ENCODE results near the gene LSR. TPM values are rescaled to one million over a fixed set of nuclear protein-coding genes. Genes with fewer than 3 reads are reported as not detected.

The LSR gene, protein sequence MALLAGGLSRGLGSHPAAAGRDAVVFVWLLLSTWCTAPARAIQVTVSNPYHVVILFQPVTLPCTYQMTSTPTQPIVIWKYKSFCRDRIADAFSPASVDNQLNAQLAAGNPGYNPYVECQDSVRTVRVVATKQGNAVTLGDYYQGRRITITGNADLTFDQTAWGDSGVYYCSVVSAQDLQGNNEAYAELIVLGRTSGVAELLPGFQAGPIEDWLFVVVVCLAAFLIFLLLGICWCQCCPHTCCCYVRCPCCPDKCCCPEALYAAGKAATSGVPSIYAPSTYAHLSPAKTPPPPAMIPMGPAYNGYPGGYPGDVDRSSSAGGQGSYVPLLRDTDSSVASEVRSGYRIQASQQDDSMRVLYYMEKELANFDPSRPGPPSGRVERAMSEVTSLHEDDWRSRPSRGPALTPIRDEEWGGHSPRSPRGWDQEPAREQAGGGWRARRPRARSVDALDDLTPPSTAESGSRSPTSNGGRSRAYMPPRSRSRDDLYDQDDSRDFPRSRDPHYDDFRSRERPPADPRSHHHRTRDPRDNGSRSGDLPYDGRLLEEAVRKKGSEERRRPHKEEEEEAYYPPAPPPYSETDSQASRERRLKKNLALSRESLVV
- 0.82 TPM for total RNA-seq

DNA sequence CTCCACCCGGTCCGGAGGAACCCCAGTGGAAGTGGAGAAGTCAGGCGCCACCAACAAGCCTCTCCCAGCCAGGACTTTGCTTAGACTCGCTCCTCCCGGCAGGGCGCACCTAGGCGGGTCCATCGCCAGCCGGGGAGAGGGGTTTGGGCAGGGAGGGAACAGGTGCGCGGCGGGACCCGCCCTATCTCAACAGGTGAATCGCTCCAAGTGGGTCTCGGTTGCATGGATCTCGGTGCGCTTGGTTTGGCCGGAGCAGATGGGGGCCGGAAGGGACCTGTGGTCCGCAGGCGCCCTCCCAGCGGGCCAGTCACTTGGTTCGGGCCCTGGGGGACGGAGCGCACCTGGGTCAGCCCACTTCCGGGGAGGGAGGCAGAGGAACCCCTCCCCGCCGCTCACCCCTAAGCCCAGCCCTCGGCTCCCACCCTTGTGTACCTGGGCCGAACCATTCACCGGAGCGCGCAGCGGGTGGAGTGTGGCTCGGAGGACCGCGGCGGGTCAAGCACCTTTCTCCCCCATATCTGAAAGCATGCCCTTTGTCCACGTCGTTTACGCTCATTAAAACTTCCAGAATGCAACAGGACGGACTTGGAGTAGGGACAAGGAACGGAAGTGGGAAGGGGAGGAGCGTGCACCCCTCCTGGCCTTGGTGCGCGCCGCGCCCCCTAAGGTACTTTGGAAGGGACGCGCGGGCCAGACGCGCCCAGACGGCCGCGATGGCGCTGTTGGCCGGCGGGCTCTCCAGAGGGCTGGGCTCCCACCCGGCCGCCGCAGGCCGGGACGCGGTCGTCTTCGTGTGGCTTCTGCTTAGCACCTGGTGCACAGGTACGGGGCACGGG, at the start of gene LSR:
LSR (plus strand) TSS at position 693 of the 836 bp plus-strand sequence; CDS start at position 714, 21 bp downstream.
- DNase-seq (ENCODE audit: low spot score in 2 of 2) (no peak), FAIRE-seq (no peak)

DNA sequence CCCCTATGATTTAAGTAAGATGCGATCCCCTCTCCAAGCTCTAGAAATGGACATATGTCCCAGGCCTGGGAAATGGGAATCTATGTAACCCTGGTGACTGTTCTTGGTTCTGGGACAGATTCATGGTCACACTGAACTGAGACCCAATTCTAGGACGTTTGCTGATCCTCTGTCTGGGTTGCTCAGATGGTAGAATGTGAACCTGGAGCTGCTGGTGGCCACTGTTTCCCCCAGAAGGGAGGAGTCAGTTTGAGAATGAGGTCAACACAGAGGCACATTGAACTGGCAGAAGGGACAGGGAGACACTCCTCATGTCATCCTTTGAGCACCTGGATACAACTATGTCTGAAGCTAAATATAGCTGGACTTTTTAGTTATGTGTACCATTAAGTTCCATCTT, 49.3 kb upstream of the LSR start:
- FAIRE-seq, result no peak
- DNase-seq (ENCODE audit: low spot score in 2 of 2), result no peak

DNA sequence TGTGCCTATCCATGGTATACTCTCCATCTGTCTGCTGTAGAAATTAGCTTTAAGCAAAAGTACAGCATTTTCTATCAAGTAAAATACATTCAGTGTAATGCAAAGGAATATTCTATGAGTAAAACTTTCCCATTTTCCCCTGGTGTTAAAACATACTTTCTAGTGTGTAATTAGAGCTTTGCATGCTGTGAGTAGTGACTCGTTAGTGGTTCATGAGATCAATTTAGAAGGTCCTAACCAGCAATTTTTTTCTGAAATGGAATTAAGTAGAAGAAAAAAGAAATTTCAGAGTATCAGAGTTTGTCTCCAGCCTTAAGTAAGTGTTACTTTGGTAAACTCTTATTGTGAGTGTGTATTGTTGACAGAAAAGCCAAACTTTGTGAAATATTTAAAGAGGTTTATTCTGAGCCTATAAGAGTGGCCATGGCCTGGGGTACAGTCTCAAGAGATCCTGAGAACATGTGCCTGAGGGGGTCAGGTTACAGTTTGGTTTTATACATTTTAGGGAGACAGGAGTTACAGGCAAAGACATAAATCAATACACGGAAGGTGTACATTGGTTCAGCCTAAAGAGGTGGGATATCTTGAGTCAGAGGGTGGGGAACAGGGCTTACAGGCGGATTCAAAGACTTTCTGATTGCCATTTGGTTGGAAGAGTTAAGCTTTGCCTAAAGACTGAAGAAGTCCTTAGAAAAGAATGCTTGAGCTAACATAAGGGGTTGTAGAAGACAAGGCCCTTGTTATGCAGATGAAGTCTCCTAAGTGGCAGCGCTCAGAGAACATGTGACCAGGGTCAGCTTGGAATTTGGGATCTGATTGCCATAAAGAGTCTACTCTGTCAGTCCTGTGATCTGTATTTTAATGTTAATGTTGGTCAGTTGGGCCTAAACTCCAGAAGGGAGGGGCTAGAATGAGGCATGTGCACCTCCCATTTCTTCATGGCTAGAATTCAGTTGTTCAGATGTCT, 45.8 kb upstream of the LSR start:
- DNase-seq (ENCODE audit: low spot score in 2 of 2) (no peak), FAIRE-seq (no peak)

DNA sequence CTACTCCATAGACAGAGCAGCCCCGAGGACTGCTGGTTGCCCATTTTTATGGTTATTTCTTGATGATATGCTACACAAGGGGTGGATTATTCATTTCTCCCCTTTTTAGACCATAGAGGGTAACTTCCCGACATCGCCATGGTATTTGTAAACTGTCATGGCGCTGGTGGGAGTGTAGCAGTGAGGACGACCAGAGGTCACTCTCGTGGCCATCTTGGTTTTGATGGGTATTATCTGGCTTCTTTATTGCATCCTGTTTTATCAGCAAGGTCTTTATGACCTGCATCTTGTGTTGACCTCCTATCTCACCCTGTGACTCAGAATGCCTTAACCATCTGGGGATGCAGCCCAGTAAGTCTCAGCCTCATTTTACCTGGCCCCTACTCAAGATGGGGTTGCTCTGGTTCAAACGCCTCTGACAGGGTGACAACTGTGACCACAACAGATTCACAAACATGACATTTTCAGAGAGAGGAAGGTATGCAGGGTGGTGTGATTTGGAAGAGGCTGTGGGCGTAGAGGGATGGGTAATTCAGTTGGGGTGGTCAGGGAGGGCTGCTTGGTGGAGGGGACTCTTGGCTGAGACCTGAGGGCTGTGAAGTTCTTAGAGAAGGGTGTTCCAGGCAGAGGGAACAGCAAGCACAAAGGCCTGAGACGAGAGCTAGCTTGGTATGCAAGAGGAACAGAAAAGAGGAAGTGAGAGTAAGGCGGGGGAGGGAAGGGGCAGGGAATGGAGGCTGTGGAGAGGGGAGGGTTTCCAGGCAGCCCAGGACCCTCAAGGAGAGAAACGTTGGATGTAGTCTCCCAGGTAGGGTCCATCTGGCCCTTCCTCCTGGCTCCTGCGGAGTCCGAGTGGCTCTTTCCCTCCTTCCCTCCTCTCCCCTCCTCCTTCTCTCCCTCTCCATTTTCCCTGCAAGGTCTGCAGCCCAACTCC, 43.7 kb upstream of the LSR start:
- DNase-seq (ENCODE audit: low spot score in 2 of 2) (no peak), FAIRE-seq (no peak)

DNA sequence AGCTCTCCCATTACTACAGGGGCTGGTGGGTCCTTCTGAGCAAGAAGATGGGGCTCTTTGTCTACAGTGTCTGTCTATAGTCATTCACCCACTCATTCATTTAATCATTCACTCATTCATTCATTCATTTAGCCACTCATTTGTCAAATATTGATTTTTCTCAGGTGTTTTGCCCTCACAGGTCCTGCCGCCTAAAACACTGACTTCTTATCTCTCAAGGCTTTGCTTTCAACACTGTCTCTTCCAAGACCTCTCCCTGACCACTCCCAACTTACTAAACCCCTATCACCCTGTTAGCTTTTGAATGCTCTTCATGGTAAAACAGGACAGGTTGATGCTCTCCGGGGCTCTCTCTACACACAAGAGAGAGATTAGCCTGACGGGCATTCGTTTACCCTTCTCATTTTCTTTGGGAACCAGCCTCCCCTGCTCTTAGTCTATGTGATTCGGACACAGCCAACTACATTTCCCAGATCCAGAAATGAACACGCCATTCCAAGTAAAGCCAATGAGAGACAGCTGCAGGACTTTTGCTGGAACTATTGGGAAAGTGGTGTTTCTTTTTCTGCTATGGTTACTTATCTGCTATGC, 43.0 kb upstream of the LSR start:
- no peak for DNase-seq (ENCODE audit: low spot score in 2 of 2)
- FAIRE-seq, result no peak

DNA sequence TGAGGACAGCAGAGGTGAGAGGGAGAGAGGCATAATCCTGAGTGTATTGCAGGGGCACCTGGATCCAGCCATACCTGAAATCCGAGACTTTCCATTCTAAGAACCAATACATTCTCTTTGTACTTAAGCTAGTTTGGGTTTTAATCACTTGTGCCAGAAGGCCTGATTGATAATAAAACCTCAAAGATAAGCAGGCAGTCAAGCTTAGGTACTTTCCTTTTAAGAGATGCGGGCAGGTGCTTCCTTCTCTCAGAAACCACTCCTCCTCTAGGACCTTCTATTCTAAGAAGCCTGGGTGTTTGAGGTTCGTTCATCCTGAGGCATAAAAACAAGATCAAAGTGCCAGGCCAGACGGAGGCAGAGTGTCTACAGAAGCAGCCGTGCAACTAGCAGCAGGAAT, 42.4 kb upstream of the LSR start:
- no peak for FAIRE-seq
- no peak for DNase-seq (ENCODE audit: low spot score in 2 of 2)

DNA sequence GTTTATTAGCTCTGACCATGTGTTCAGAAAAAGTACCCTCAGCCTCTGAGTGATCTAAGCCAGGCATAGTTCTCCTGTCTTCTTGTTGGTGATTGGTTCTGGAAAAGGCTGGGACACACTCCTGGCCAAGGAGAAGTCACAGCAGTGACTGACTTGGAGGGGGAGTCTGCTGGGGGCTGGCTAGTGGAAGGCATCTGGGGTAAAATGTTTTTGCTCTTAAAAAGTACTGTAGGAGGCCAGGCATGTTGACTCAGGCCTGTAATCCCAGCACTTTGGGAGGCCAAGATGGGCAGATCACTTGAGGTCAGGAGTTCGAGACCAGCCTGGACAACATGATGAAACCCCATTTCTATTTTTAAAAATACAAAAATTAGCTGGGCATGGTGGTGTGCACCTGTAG, 41.9 kb upstream of the LSR start:
- DNase-seq (ENCODE audit: low spot score in 2 of 2) (no peak), FAIRE-seq (no peak)

DNA sequence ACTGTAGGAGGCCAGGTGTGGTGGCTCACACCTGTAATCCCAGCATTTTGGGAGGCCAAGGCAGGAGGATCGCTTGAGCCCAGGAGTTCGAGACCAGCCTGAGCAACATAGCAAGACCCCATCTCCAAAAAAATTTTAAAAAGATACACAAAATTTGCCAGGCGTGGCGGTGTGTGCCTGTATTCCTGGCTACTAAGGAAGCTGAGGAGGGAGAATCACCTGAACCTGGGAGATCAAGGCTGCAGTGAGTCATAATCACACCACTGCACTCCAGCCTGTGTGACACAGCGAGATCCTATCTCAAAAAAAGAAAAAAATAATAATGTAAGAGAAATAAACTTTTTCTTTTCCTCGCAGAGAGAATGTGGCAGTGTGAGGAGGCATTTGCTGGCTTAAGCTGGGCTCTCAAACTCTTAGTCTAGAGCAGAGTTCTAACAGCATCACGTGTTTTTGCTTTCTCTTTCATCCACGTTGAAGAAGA, 41.4 kb upstream of the LSR start:
- DNase-seq (ENCODE audit: low spot score in 2 of 2) (no peak), FAIRE-seq (no peak)

DNA sequence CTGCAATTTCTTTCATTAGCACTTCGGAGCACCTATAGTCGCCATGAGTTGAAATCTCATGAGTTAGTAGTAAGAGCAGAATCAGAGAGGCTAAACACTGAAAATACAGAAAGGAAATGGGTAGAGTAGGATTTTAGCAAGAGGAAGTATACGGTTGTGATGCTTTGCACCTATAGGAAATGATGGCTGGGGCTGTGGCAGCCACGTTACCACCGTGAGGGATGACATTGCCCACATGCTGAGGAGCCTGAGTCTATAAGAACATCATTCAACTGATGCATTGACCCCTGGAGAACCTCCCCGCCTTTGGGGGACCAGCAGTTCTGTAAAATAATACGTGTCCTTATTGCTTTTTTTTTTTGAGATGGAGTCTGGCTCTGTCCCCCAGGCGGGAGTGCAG, 40.7 kb upstream of the LSR start:
- DNase-seq (ENCODE audit: low spot score in 2 of 2) (no peak), FAIRE-seq (no peak)

DNA sequence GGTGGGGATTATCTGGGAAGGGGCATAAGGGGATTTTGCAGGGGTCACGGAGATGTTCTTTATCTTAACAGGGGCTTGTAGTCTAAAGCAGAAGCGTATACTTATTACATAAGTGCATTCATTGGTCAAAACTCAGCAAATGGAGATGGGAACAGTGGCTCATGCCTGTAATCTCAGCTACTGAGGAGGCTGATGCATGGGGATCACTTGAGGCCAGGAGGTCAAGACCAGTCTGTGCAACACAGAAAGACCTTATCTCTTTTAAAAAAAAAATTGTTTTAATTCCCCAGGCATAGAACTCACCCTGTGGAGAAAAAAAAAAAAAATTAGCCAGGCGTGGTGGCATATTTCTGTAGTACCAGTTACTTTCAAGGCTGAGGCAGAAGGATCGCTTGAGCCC, 39.2 kb upstream of the LSR start:
- FAIRE-seq (no peak), DNase-seq (ENCODE audit: low spot score in 2 of 2) (no peak)

DNA sequence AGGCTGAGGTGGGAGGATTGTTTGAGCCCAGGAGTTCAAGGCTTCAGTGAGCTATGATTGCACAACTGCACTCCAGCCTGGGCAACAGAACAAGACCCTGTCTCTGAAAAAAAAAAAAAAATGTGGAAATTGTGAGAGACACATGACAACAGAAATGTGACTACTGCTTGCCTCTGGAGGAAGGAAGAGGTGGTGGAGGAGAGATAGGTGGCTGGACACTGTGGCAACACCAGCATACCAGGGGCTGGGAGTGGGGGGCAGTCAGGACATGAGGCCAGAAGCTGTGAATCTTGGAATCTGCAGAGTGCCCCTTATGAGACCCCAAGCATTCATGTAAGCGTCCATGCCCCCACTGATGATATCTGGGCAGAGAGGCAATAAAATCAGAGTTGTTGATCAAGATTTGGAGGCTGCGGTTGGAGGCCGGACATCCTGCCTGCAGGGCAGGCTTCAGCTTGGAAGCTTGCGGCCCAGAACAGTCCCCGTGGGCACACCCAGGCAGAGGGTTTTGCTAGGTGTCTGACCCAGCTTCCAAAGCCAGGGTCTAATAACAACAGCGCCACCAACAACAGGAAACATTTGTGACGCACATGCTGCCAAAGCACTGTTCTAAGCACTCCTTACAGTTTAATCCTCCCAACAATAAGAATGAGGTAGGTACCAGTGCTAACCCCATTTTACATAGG, 37.1 kb upstream of the LSR start:
- FAIRE-seq, result no peak
- DNase-seq (ENCODE audit: low spot score in 2 of 2), result no peak

DNA sequence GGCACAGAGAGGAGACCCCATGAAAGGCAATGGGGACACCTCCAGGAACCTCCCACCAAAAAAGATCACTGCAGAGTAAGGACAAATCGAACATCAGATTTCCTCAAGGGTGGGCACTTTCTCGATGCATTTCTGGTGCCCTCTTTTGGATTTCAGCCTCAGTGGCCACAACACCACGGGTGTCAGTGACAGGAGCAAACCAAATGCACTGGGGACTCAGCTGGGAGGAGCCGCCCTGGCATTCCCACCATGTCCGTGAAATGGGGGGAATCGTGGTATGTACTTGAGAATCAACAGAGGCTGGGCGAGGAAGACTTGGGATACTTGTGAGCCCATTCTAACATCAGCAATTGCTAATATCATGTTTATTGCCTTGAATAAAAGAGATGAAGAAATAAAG, 36.6 kb upstream of the LSR start:
- FAIRE-seq, result no peak
- DNase-seq (ENCODE audit: low spot score in 2 of 2), result no peak

DNA sequence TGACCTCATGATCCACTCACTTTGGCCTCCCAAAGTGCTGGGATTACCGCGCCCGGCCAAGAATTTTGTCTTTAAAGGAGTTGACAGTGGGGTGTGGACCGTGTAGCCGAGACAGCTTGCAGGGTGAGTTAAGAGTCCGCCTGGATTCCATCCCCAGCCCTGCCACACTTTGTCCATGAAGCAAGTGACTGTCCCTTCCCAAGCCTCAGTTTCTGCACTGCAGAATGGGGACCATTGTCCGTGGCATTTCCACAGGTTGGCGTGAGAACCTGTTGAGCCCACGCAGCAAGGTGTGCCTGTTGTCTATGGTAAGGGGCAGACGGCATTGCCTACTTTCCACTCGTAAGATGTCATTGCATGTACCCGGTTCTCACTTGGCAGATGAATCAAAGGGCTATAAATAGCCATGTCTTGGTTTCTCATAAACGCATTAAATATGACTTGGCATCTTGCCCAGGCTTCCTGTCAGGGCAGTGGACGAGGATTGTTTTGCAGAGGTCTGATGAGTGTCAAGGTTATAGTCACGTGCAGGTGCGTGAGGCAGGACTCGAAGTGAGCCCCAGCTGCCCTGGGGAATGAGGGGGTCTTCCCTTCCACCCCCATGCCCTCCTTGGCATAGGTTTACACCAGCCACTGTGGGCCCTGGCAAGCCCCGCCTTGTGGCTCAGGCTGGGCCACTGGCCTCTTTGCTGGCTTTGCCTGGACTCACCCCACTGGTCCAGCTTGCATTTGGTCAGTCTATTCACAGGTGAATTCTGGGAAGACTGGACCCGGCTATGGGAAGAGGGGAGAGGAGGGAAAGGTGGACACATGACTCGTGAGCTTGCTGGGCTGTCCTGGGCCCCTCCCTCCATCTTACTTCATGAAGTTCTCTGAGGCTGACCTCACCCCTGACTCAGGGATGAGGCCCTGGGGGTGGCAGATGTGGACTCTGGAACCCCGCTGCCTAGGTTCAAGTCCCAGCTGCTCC, 34.9 kb upstream of the LSR start:
- DNase-seq (ENCODE audit: low spot score in 2 of 2) (peak in 1 of 2 donors; percentile 29), FAIRE-seq (no peak)

DNA sequence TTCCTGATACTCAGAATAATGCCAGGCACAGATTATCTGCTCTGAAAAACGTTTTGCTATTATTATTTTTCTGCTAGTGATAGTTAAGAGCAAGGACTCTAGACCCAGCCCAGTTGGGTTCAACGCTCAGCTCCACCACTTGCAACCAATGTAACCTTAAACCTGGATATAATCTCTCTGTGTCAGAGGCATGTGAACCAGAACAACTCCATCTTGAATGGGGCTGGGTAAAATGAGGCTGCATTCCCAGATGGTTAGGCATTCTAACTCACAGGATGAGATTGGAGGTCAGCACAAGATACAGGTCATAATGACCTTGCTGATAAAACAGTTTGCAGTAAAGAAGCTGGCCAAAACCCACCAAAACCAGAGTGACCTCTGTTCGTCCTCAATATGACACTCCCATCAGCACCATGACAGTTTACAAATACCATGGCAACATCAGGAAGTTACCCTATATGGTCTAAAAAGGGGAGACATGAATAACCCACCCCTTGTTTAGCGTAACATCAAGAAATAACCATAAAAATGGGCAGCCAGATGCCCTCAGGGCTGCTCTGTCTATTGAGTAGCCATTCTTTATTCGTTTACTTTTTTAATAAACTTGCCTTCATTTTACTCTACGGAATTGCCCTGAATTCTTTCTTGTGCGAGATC, 33.9 kb upstream of the LSR start:
- FAIRE-seq, result no peak
- DNase-seq (ENCODE audit: low spot score in 2 of 2), result no peak

DNA sequence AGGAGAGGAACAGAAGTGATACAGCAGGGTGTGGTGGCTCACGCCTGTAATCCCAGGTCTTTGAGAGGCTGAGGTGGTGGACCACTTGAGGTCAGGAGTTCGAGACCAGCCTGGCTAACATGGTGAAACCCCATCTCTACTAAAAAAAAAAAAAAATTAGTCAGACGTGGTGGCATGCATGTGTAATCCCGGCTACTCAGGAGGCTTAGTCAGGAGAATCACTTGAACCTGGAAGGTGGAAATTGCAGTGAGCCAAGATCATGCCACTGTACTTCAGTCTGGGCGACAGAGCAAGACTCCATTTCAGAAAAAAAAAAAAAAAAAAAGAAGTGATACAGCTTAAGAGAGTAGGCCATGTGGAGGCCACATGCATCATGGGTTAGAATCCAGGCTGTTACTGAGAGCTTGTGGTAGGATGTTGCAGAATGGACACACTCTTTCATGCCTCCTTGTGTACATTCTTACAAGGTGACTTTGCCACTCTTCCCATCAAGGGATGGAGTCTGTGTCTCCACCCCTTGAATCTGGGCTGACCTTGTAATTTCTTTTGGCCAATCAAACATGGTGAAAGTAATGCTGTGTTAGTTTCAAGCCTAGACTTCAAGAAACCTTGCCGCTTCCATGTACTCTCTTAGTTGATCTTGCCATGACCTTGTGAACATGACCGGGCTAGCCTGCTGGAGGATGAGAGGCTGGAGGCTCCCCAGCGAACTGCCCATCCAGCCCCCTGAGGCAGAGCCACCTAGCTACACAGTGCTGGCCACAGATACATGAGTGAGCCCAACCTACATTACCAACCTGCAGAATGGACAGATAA, 32.6 kb upstream of the LSR start:
- DNase-seq (ENCODE audit: low spot score in 2 of 2) (no peak), FAIRE-seq (no peak)
